GM12878 (cell line): ENCODE measurements around the gene CEBPE.

Source experiments
- CREM ChIP-seq: IDR thresholded peaks from 2 replicates; pipeline ENCODE4 v1.6.1; 2014; ENCODE audit warnings: antibody characterized with exemption, low read depth
- EZH2 ChIP-seq: IDR thresholded peaks from 2 replicates; pipeline ENCODE4 v1.6.1; 2012; ENCODE audit warnings: low read depth, mild to moderate bottlenecking, control low read depth, inconsistent platforms, low read length, borderline replicate concordance; ENCODE audit not compliant: control insufficient read depth
- JUND ChIP-seq: IDR thresholded peaks from 2 replicates; pipeline ENCODE4 v1.6.1; 2012; ENCODE audit warnings: low read depth, mild to moderate bottlenecking, low read length, improper control_type of control experiment, moderate library complexity
- POLR2A ChIP-seq: IDR thresholded peaks from 2 replicates; pipeline ENCODE4 v1.6.1; 2011; ENCODE audit warnings: low read depth, mild to moderate bottlenecking, low read length
- SMC3 ChIP-seq: IDR thresholded peaks from 2 replicates; pipeline ENCODE4 v1.6.1; 2011; ENCODE audit warnings: low read length, improper control_type of control experiment, borderline replicate concordance
- SPI1 ChIP-seq: IDR thresholded peaks from 2 replicates; pipeline ENCODE4 v1.6.1; 2011; ENCODE audit warnings: low read depth, mild to moderate bottlenecking, low read length, moderate library complexity, borderline replicate concordance; ENCODE audit not compliant: insufficient read depth
- SUPT20H ChIP-seq: IDR thresholded peaks from 2 replicates; pipeline ENCODE4 v1.6.1; 2011; ENCODE audit warnings: low read depth, mild to moderate bottlenecking, low read length, moderate library complexity, borderline replicate concordance; ENCODE audit not compliant: control insufficient read depth
- TAF1 ChIP-seq: IDR thresholded peaks from 2 replicates; pipeline ENCODE4 v1.6.1; 2011; ENCODE audit warnings: mild to moderate bottlenecking, low read depth, low read length, borderline replicate concordance
- TF ChIP-seq, protein P1 (sequence below), 3 experiments: IDR thresholded peaks in 2 of 3; conservative IDR thresholded peaks in 1 of 3; 2 replicates each; pipeline ENCODE4 v1.5.1; 2011; ENCODE audit warnings: low read depth in 3 of 3, low read length in 3 of 3, mild to moderate bottlenecking in 3 of 3, control low read depth in 2 of 3, moderate library complexity in 2 of 3, inconsistent platforms in 1 of 3, mixed read lengths in 1 of 3; ENCODE audit not compliant: control insufficient read depth in 2 of 3, insufficient read depth in 1 of 3; ENCODE audit errors: extremely low read depth in 1 of 3
- TF ChIP-seq, protein P2 (sequence below): IDR thresholded peaks from 2 replicates; pipeline ENCODE4 v1.6.1; 2012; ENCODE audit warnings: low read depth, low read length, improper control_type of control experiment

DNA sequence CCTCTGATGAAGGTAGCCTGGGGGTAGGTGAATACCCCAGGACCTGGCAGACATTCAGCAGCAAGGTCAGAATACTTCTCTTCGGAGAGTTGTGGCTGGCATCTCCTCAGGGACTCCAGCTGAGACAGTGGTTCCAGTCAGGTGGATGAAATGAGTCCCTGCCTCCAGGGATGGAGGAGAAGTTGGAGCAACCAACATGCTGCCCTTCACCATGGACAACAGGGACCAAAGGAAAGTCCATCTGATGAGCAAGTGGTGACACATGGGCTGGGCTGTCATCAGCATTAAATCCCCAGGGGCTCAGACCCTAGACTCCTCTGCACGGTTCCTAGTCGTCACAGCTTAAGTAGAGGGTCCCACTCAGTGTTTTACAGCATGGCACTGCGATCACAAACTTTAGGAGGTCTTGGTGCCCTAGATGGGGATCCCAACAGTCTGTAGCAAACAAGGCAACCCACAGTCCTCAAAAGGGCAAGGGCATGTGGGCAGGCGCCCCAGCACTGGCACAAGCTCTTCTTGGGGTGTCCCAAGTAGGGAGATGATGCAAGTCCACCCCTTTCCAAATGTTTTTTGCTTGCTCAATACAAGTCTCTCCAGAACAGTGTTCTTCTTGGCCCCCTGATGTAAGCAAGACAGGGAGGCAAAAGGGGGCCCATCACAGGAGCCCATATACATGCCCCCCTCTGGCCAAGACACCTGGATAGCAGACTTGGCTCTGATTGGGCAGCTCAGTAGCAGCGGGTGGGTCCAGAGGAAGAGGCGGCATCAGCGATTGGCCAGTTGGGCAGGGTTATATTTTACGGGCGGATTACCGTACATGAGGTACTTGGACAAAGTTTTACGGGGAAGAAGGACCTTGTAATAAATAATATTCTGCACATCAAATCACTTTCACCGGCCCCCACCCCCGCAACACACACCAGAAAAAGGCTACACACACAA, 50.9 kb downstream of the CEBPE start:
- TF ChIP-seq JUND (no peak), SPI1 (no peak), SMC3 (no peak), SUPT20H (no peak), TAF1 (no peak), CREM (no peak), POLR2A (no peak), EZH2 (no peak)
- TF ChIP-seq, protein P1, sequence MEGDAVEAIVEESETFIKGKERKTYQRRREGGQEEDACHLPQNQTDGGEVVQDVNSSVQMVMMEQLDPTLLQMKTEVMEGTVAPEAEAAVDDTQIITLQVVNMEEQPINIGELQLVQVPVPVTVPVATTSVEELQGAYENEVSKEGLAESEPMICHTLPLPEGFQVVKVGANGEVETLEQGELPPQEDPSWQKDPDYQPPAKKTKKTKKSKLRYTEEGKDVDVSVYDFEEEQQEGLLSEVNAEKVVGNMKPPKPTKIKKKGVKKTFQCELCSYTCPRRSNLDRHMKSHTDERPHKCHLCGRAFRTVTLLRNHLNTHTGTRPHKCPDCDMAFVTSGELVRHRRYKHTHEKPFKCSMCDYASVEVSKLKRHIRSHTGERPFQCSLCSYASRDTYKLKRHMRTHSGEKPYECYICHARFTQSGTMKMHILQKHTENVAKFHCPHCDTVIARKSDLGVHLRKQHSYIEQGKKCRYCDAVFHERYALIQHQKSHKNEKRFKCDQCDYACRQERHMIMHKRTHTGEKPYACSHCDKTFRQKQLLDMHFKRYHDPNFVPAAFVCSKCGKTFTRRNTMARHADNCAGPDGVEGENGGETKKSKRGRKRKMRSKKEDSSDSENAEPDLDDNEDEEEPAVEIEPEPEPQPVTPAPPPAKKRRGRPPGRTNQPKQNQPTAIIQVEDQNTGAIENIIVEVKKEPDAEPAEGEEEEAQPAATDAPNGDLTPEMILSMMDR (IDR thresholded peaks at IDR 0.05 in 2 of 3, conservative IDR thresholded peaks at IDR 0.05 in 1 of 3; ENCODE audit: control insufficient read depth in 2 of 3, extremely low read depth in 1 of 3, insufficient read depth in 1 of 3, low read depth in 3 of 3, low read length in 3 of 3): no peak
- TF ChIP-seq, protein P2, sequence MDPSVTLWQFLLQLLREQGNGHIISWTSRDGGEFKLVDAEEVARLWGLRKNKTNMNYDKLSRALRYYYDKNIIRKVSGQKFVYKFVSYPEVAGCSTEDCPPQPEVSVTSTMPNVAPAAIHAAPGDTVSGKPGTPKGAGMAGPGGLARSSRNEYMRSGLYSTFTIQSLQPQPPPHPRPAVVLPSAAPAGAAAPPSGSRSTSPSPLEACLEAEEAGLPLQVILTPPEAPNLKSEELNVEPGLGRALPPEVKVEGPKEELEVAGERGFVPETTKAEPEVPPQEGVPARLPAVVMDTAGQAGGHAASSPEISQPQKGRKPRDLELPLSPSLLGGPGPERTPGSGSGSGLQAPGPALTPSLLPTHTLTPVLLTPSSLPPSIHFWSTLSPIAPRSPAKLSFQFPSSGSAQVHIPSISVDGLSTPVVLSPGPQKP: no peak
